Neural cell (in vitro differentiated cells): ENCODE data around the gene FAM53B.

Experiments
- CTCF ChIP-seq: fragments of 450-650 bp; IDR thresholded peaks from 2 replicates; pipeline ENCODE4 v1.5.1; 2014; ENCODE audit warnings: antibody characterized with exemption, mild to moderate bottlenecking, moderate library complexity; ENCODE audit not compliant: poor library complexity, severe bottlenecking
- EP300 ChIP-seq: fragments of 450-650 bp; conservative IDR thresholded peaks from 2 replicates; pipeline ENCODE4 v1.6.1; 2014; ENCODE audit warnings: antibody characterized with exemption, mild to moderate bottlenecking, moderate library complexity; ENCODE audit not compliant: poor library complexity, severe bottlenecking
- EZH2 ChIP-seq: fragments of 200-600, 300-800 bp; shearing (Covaris generic), sonication (generic); IDR thresholded peaks from 2 replicates; pipeline ENCODE4 v1.6.1; 2014; ENCODE audit warnings: antibody characterized with exemption, low read length, borderline replicate concordance, mild to moderate bottlenecking; ENCODE audit not compliant: insufficient read depth, poor library complexity, severe bottlenecking
- MXI1 ChIP-seq: fragments of 450-650 bp; conservative IDR thresholded peaks from 2 replicates; pipeline ENCODE4 v1.6.1; 2014; ENCODE audit warnings: antibody characterized with exemption, mild to moderate bottlenecking; ENCODE audit not compliant: poor library complexity, severe bottlenecking
- POLR2AphosphoS5 ChIP-seq: IDR thresholded peaks from 2 replicates; pipeline ENCODE4 v1.6.1; 2012
- RAD21 ChIP-seq: fragments of 450-650 bp; conservative IDR thresholded peaks from 2 replicates; pipeline ENCODE4 v1.6.1; 2014; ENCODE audit warnings: antibody characterized with exemption, mild to moderate bottlenecking, moderate library complexity
- REST ChIP-seq: IDR thresholded peaks from 2 replicates; pipeline ENCODE4 v1.6.1; 2012; ENCODE audit warnings: borderline replicate concordance

GRCh38 chr10:124727361-124727960, 16.7 kb downstream of the FAM53B start:
- TF ChIP-seq POLR2AphosphoS5: no peak
- no peak for TF ChIP-seq MXI1
- no peak for TF ChIP-seq EZH2
- TF ChIP-seq CTCF: no peak
- TF ChIP-seq REST: no peak
- no peak for TF ChIP-seq EP300
- no peak for TF ChIP-seq RAD21
